HG02840 (cell line): Measurements from ENCODE around the gene RHAG.

Experiments
- ATAC-seq: cut with Tn5 transposase; IDR thresholded peaks from one replicate; pipeline ENCODE4 v1.9.1; 2021; ENCODE audit warnings: mild to moderate bottlenecking, moderate library complexity, moderate number of reproducible peaks; ENCODE audit not compliant: unreplicated experiment, low FRiP score

The RHAG gene

DNA sequence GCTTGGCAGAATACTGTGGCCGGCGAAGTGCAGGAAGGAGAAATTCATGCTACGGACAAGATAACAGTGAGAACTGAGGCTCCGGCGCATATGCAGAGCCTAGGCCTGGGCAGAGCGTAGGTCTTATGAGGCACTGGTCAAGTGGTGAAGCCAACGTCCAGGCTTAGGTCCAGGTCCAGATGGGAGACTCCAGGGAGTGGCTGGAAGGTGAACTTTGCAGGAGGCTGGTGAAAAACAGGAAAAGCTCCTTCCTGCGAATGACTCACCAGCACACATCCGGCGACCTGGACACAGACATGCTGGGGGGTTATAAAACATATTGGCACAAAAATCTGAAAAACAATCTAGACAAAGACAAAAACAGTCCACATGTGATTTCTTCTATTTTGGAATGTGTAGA, 70.8 kb downstream of the RHAG start:
- no peak for ATAC-seq

DNA sequence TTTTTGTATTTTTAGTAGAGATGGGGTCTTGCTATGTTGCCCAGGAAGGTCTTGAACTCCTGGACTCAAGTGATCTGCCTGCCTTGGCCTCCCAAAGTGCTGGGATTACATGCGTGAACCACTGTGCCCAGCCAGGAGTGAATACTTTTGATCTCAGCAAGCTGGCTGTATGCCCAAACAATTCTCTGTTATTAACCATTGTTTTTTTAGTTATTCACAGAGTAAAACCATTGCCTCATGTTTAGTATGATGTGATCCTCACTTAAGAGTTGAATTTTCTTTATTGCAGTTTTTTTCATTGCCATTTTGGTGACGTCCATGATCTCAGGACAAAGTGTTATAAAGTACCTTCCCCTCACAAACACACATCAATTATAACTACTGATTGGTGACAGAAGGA, 71.4 kb downstream of the RHAG start:
- no peak for ATAC-seq

DNA sequence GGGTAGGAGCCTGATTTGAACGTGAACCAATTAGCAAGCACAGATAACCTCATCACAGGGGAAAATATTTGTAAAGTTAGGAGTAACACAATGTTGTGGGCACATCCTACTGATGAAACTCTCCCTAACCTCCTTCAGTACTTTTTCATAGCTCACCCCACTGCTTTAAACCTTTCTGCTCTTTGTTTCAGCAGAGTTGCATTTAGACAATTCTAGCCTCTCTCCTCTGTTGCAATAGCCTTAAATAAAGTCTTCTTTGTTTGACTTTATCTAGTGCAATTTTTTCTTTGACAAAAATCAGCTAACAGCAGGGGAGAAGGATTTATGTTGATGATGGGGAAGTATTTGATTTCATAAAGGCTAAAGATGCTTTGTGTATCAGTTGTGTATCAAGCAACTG, 72.1 kb downstream of the RHAG start:
- no peak for ATAC-seq

DNA sequence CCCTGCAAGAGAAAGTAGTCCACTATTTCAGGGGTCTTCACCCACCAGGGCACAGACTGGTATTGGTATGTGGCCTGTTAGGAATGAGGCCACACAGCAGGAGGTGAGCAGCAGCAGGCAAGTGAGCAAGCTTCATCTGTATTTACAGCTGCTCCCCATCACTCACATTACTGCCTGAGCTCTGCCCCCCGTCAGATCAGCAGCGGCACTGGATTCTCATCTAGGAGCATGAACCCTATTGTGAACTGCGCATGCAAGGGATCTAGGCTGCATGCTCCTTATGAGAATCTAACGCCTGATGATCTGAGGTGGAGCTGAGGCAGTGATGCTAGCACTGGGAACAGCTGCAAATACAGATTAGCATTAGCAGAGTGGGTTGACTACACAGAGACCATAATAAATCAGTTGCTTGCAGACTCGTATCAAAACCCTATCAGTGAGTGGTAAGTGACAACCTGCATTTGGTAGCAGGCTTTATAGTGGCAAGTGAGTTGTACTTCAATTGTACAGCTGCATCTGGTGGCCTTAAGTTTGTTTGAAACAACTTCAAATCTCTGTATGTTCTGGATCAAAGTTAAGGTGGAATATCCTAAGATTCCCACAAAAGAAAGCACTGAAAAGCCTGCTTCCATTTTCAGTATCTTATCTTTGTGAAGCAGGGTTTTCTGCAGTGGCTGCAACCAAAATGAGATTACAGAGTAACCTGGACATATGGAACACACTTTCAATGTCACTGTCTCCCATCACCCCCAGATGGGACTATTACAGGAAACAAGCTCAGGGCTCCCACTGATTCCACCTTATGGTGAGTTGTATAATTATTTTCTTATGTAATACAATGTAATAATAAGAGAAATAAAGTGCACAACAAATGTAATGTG, 73.4 kb downstream of the RHAG start:
- ATAC-seq: no peak

DNA sequence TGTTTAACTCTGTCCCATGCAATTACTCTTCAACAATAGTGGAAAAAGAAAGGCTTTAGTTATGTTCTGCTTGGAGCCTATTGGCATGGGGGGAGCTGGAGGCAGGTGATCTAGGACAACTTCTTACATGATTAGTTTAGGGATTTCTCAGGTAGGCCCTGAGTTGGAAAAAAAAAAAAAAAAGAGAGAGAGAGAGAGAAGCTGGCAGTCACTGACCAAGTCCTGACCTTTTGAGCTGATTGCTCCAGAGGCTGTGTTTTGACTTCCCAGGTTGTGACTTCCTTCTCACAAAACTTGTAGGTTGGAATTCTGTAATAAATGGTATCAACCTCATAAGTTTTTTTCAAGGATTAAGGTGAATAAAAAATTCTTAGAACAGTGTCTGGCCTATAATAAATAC, 78.4 kb downstream of the RHAG start:
- ATAC-seq: no peak

DNA sequence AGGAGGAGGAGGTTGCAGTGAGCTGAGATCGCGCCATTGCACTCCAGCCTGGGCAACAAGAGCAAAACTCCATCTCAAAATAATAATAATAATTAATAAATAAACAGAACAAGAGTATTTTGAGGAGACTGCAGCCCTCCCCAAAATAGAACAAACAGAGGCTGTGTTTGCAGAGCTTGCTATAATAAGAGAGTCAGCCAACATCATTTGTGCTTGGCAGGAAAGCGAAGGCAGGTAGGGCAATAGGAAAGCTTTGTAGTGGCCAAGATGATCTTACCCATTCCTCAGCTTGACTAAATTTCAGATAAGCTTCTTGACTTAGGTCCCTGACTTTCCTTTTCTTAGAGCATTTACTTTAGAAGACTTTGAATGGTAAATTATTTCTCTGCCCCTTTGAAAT, 79.5 kb downstream of the RHAG start:
- no peak for ATAC-seq

DNA sequence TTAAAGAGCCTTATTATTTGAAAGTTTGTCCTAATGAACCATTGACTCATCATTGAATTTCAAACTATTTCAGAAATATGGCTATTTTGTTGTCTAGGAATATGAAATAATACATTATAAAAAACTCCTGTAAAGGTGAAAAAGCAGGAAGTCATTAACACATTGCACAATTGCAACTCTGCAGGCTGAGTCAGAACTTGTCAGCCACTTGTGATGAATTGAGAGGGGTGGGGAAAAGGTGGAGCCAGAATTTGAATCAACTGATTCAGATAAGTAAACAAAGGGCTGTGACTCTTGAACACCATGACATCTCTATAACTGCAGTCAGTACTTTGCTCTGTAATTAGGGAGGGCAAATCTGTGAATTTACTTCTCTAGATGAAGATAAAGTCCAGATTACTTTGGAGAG, 80.2 kb downstream of the RHAG start:
- no peak for ATAC-seq

DNA sequence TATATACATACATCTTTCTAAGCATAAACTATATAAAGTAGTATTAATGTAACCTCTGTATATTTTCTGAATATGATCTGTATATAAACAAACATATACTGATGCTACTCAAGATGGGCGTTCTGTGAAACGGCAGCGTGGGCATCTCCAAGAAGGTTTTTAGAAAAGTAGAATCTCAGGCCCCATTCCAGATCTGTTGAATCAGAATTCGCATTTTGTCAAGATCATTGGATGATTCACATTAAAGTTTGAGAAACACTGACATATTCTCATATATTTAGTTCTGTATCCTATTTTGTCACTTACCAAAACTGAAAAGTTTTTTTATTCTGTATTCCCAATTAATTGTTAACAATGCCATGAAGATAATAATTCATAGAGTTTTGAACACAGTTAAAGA, 80.7 kb downstream of the RHAG start:
- ATAC-seq: no peak
